CD8-positive, alpha-beta memory T cell (primary cell): ENCODE results near the gene PLXNC1. TPM values are rescaled to one million over a fixed set of nuclear protein-coding genes. Genes with fewer than 3 reads are reported as not detected.

Source experiments
- CTCF ChIA-PET: fragments of 350-600 bp; sonication (Branson Sonifier 250); formaldehyde crosslinking; loops from one replicate; lab custom pipeline; 2021; ENCODE audit warnings: antibody characterized with exemption; lab: Charles Lee
- POLR2A ChIA-PET: fragments of 350-600 bp; sonication (Branson Sonifier 250); formaldehyde crosslinking; loops from one replicate; lab custom pipeline; 2021; ENCODE audit warnings: antibody characterized with exemption; lab: Charles Lee
- DNase-seq, 5 donors: peaks; one replicate each; pipeline versions ENCODE4 v3.0.0 to v3.0.0-alpha.2; 2020 to 2022; ENCODE audit warnings: mixed read lengths in 1 of 5
- H3K27ac ChIP-seq: one replicate; pipeline ENCODE4 v1.7.0; 2013; ENCODE audit warnings: low read depth, mild to moderate bottlenecking, low read length, moderate library complexity
- H3K27me3 ChIP-seq: 2 replicates; pipeline ENCODE4 v1.7.0; 2013; ENCODE audit warnings: low read length, mild to moderate bottlenecking; ENCODE audit not compliant: insufficient read depth, poor library complexity, severe bottlenecking
- H3K36me3 ChIP-seq: 2 replicates; pipeline ENCODE4 v1.7.0; 2013; ENCODE audit warnings: mild to moderate bottlenecking, low read length, moderate library complexity; ENCODE audit not compliant: insufficient read depth
- H3K4me1 ChIP-seq: 2 replicates; pipeline ENCODE4 v1.7.0; 2013; ENCODE audit warnings: mild to moderate bottlenecking, low read length, moderate library complexity; ENCODE audit not compliant: insufficient read depth
- H3K4me3 ChIP-seq: 2 replicates; pipeline ENCODE4 v1.7.0; 2013; ENCODE audit warnings: mild to moderate bottlenecking, low read length
- H3K9me3 ChIP-seq: 2 replicates; pipeline ENCODE4 v1.7.0; 2013; ENCODE audit warnings: mild to moderate bottlenecking, low read length
- H3K27ac Mint-ChIP-seq, 8 donors: one replicate each; pipeline ENCODE4 v1.8.0; 2020 to 2021; ENCODE audit warnings: mixed read lengths in 8 of 8, mild to moderate bottlenecking in 6 of 8, inconsistent platforms in 3 of 8, moderate library complexity in 3 of 8
- H3K27me3 Mint-ChIP-seq, 2 donors: one replicate each; pipeline ENCODE4 v1.8.0; 2020 to 2021; ENCODE audit warnings: mixed read lengths in 2 of 2, mild to moderate bottlenecking in 1 of 2, moderate library complexity in 1 of 2
- H3K36me3 Mint-ChIP-seq, 3 donors: one replicate each; pipeline ENCODE4 v1.8.0; 2020 to 2021; ENCODE audit warnings: mixed read lengths in 3 of 3, inconsistent platforms in 1 of 3, mild to moderate bottlenecking in 1 of 3
- H3K4me1 Mint-ChIP-seq, 3 donors: one replicate each; pipeline ENCODE4 v1.8.0; 2020 to 2021; ENCODE audit warnings: mixed read lengths in 3 of 3, inconsistent platforms in 1 of 3, mild to moderate bottlenecking in 1 of 3
- H3K4me3 Mint-ChIP-seq, 7 donors: one replicate each; pipeline ENCODE4 v1.8.0; 2020 to 2021; ENCODE audit warnings: mixed read lengths in 7 of 7, mild to moderate bottlenecking in 6 of 7, moderate library complexity in 4 of 7, inconsistent platforms in 2 of 7
- H3K9me3 Mint-ChIP-seq, 5 donors: one replicate each; pipeline ENCODE4 v1.8.0; 2020 to 2022; ENCODE audit warnings: mixed read lengths in 5 of 5, mild to moderate bottlenecking in 3 of 5, moderate library complexity in 2 of 5, inconsistent platforms in 1 of 5
- polyA plus RNA-seq: library from polyadenylated mRNA; unstranded; fragments of 300-500 nt; fragmentation: Illumina TruSeq; gene quantifications from one replicate; pipeline ENCODE4 v1.2.3, GENCODE V29; 2021
- total RNA-seq, 2 experiments: library from RNA; stranded (reverse); gene quantifications; one replicate each; pipeline ENCODE4 v1.2.3, GENCODE V29; 2021

The PLXNC1 gene
- total and polyA plus RNA-seq, 3 experiments from 2014 or later = 5.0 to 8.1 (median 5.6) TPM

DNA sequence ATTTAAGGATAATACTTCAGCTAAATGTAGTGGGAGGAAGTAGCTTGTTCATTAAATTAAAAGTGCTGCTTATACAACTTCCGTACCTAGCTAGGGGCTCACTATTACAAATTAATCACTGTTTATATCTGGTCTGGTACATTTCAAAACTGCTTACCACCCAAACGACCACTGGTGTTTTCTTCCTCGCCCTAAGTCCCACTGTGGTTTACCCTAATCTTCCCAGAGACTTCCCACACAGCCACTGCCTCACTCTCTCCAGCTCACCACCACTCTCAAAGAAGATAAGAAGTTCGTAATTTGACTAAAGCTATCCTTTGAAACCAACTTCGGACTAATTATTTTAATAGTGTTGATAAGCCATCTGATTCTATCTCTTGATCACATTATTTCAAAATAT lies 62.6 kb downstream of the PLXNC1 start:
- H3K27ac Mint-ChIP-seq = peak overlapping the region in 3 of 8 donors; percentile 27 to 67 (median 28)
- H3K27me3 Mint-ChIP-seq = no peaks in the 10 kb centered on the region
- CTCF ChIA-PET = no interaction called here
- Histone ChIP-seq H3K36me3 (no peaks in the 10 kb centered on the region), H3K9me3 (no peaks in the 10 kb centered on the region), H3K27ac (no peak overlapping the region), H3K27me3 (no peaks in the 10 kb centered on the region), H3K4me1 (peaks cover 32% of the 10 kb centered on the region), H3K4me3 (no peak overlapping the region)
- H3K9me3 Mint-ChIP-seq = peaks cover 0 to 2% (median 0%) of the 10 kb centered on the region in 5 donors
- peaks cover 4 to 21% (median 15%) of the 10 kb centered on the region in 3 donors for H3K36me3 Mint-ChIP-seq
- peaks cover 33 to 36% (median 35%) of the 10 kb centered on the region in 3 donors for H3K4me1 Mint-ChIP-seq
- H3K4me3 Mint-ChIP-seq = peak overlapping the region in 1 of 7 donors; percentile 60
- DNase-seq = no peak
- POLR2A ChIA-PET = interaction anchor here (0.6 kb wide), 1 partner anchor 62 kb away, joined by 3 read pairs; no protein-coding TSS in a partner anchor

DNA sequence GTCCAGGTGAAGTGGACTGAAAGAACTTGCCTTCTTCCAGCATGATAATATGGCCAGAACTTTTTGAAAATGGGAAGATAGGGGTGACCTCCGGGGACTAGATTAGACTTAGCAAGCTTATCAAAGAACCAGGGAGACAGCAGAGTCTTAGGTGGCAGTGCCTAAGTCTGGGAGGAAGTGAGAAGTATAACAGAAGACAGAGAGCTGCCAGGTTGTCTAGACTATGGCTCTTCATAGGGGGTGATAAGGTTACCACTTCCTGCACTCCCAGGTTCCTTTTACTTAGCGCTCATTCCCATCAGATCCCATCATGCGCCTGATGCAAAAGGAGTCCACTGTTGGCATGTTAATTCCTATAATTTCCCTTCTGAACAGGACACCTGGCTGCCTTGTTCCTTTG lies 69.9 kb downstream of the PLXNC1 start:
- H3K27me3 ChIP-seq = no peaks in the 10 kb centered on the region
- no peak overlapping the region for H3K4me3 ChIP-seq
- Mint-ChIP-seq H3K27me3 (no peaks in the 10 kb centered on the region), H3K27ac (no peak overlapping the region), H3K4me3 (no peak overlapping the region), H3K4me1 (no peaks in the 10 kb centered on the region), H3K36me3 (peaks cover 13 to 24% (median 16%) of the 10 kb centered on the region in 3 donors), H3K9me3 (no peaks in the 10 kb centered on the region)
- no peaks in the 10 kb centered on the region for H3K36me3 ChIP-seq
- H3K27ac ChIP-seq = no peak overlapping the region
- ChIA-PET POLR2A (no interaction called here), CTCF (no interaction called here)
- no peaks in the 10 kb centered on the region for H3K4me1 ChIP-seq
- no peaks in the 10 kb centered on the region for H3K9me3 ChIP-seq
- no peak for DNase-seq

DNA sequence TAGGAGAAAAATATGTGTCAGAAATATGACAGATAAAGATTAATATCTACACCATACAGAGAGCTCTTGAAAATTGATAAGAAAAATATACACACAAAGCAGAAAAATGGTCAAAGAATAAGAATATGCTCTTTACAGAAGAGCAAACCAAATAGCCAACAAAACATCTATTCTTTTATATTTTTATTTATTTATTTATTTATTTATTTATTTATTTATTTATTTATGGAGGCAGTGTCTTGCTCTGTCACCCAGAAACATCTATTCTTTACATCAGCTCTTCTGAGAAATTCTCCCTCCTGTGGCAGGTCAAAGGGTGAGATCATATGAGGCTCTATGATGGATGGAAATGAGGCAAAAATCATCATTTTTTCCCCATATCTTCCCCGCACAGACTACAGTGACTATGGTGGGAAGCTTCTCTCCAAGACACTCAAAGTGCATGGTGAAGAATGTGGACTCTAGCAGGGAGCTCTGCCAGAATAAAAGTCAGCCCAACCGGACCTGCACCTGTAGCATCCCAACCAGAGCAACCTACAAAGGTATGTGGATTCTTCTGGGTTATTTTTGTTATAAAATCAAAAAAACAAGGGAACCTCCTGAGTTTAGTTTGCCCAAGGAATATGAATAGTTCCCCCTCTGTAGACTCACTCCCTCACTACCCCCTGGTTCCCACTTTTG lies 71.4 kb downstream of the PLXNC1 start:
- H3K36me3 ChIP-seq = no peaks in the 10 kb centered on the region
- H3K4me3 ChIP-seq = no peak overlapping the region
- H3K4me1 ChIP-seq = no peaks in the 10 kb centered on the region
- no peak overlapping the region for H3K27ac ChIP-seq
- ChIA-PET POLR2A (interaction anchor here (0.6 to 1.2 kb wide), 2 partner anchors 12 to 930 kb away, joined by 3 to 4 read pairs; no protein-coding TSS in a partner anchor), CTCF (interaction anchor here (0.9 kb wide), 1 partner anchor 71 kb away, joined by 3 read pairs; the partner anchor contains the start of gene PLXNC1)
- Mint-ChIP-seq H3K36me3 (peaks cover 13 to 35% (median 17%) of the 10 kb centered on the region in 3 donors), H3K27ac (no peak overlapping the region), H3K9me3 (no peaks in the 10 kb centered on the region), H3K4me1 (no peaks in the 10 kb centered on the region), H3K27me3 (no peaks in the 10 kb centered on the region), H3K4me3 (no peak overlapping the region)
- no peaks in the 10 kb centered on the region for H3K27me3 ChIP-seq
- H3K9me3 ChIP-seq = no peaks in the 10 kb centered on the region
- DNase-seq = no peak

DNA sequence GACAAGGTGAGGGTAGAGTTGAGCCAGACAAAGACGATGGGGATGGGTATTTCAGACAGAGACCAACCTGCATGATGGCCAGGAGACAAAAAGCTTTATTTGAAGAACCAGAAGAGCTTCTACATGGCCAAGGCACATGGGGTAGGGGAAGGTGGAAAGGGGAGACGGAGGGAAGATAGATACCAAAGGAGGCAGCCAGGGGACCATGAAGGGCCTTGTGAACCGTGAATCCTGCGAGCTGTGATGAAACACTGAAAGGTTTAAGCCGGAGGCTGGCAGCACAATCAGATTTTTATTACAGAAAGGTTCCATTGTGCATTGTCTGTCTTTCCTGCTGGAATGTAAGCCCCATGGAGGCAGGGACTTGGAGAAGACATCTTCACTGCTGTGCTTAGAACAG lies 72.4 kb downstream of the PLXNC1 start:
- H3K36me3 Mint-ChIP-seq = peaks cover 13 to 40% (median 17%) of the 10 kb centered on the region in 3 donors
- H3K4me3 ChIP-seq = no peak overlapping the region
- H3K27me3 ChIP-seq = no peaks in the 10 kb centered on the region
- H3K9me3 ChIP-seq = no peaks in the 10 kb centered on the region
- POLR2A ChIA-PET = no interaction called here
- no peaks in the 10 kb centered on the region for H3K36me3 ChIP-seq
- H3K27ac Mint-ChIP-seq = peak overlapping the region in 2 of 8 donors; percentile 15 to 48
- H3K27me3 Mint-ChIP-seq = no peaks in the 10 kb centered on the region
- CTCF ChIA-PET = no interaction called here
- H3K4me3 Mint-ChIP-seq = no peak overlapping the region
- no peaks in the 10 kb centered on the region for H3K4me1 Mint-ChIP-seq
- no peak for DNase-seq
- no peak overlapping the region for H3K27ac ChIP-seq
- no peaks in the 10 kb centered on the region for H3K4me1 ChIP-seq
- H3K9me3 Mint-ChIP-seq = no peaks in the 10 kb centered on the region

DNA sequence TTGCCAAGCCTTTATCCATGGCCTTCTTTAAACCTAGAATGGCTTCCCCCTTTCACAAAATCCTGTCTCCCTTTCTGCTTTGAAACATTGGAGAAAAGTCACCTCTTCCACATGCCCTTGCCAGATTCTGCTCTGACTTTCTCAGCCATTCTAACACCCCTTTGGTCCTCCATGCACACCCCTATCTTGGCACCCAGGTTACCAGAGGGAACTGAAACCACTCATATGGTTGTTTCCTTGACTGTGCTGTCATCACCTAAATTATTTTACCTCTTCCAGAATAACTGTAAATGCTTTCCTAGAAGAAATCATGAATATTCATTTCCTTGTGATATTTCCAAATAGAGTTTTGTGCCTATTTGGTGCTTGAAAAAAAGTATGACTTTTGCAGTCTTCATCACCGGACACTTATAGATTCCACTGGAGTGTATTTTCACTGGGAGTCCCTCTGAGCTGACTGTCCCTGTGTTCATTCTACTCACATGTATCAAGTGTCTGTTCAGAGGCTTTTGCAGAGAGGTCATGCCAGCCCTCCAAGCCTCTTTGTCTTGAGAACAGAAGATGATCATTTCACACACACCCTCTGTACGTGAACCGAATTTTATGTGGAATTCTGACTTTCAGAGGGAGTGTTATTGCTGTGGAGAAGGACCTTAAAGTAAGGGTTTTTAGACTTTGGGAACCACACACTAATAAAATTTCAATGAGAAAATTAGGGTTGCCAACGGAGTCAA lies 74.1 kb downstream of the PLXNC1 start:
- DNase-seq = no peak
- no peaks in the 10 kb centered on the region for H3K27me3 Mint-ChIP-seq
- H3K36me3 ChIP-seq = no peaks in the 10 kb centered on the region
- H3K9me3 ChIP-seq = no peaks in the 10 kb centered on the region
- no peaks in the 10 kb centered on the region for H3K4me1 Mint-ChIP-seq
- H3K27ac Mint-ChIP-seq = peak overlapping the region in 1 of 8 donors; percentile 42
- POLR2A ChIA-PET = no interaction called here
- H3K9me3 Mint-ChIP-seq = no peaks in the 10 kb centered on the region
- H3K36me3 Mint-ChIP-seq = peaks cover 16 to 56% (median 21%) of the 10 kb centered on the region in 3 donors
- CTCF ChIA-PET = no interaction called here
- H3K27ac ChIP-seq = no peak overlapping the region
- H3K4me3 Mint-ChIP-seq = no peak overlapping the region
- no peak overlapping the region for H3K4me3 ChIP-seq
- H3K4me1 ChIP-seq = no peaks in the 10 kb centered on the region
- H3K27me3 ChIP-seq = no peaks in the 10 kb centered on the region

DNA sequence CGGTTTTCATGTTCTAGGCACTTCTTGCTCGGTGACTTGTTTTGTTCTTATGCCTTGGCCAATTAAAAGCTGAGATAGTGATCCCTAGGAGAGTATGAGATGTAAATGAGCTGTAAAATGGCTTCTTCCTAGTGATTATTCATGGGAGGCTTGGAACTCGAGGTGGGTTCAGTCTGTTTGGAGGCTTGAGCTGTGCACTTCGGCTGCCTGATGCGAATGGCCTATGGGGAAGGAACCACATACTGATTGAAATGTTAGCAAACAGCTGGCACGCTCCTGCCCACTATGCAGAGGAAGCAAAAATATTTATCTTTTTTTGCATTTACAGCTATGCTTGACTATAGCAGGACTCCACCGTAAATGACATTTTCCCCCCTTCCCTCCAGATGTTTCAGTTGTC lies 75.5 kb downstream of the PLXNC1 start:
- H3K27me3 Mint-ChIP-seq = no peaks in the 10 kb centered on the region
- Histone ChIP-seq H3K36me3 (no peaks in the 10 kb centered on the region), H3K9me3 (no peaks in the 10 kb centered on the region), H3K4me3 (no peak overlapping the region), H3K4me1 (no peaks in the 10 kb centered on the region), H3K27me3 (no peaks in the 10 kb centered on the region), H3K27ac (no peak overlapping the region)
- DNase-seq = no peak
- POLR2A ChIA-PET = no interaction called here
- H3K4me1 Mint-ChIP-seq = peaks cover 0 to 4% (median 0%) of the 10 kb centered on the region in 3 donors
- peak overlapping the region in 1 of 8 donors; percentile 5 for H3K27ac Mint-ChIP-seq
- no peaks in the 10 kb centered on the region for H3K9me3 Mint-ChIP-seq
- CTCF ChIA-PET = no interaction called here
- H3K36me3 Mint-ChIP-seq = peaks cover 27 to 65% (median 28%) of the 10 kb centered on the region in 3 donors
- no peak overlapping the region for H3K4me3 Mint-ChIP-seq

DNA sequence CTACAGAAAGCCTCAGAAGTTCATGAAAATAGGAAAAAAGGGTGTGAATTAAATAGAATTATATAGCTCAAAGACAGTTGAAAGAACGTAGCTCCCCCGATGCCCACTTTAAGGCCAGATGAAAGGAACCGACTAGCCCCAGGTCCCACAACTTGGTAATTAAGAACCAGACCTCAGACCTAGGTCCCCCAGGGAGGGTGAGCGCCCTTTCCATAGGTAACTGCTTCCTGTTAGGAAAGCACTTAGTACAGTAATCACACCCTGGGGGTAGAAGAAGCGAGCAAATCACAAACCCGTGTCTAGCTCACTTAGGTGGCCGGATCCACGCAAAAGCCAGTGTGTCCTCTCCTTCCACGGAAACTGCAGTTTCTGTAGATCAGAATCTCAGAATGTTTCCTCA lies 77.1 kb downstream of the PLXNC1 start:
- no peaks in the 10 kb centered on the region for H3K27me3 Mint-ChIP-seq
- no peaks in the 10 kb centered on the region for H3K36me3 ChIP-seq
- H3K27ac Mint-ChIP-seq = peak overlapping the region in 1 of 8 donors; percentile 33
- H3K27me3 ChIP-seq = no peaks in the 10 kb centered on the region
- peaks cover 5 to 14% (median 10%) of the 10 kb centered on the region in 3 donors for H3K4me1 Mint-ChIP-seq
- H3K9me3 ChIP-seq = no peaks in the 10 kb centered on the region
- H3K4me1 ChIP-seq = peaks cover 7% of the 10 kb centered on the region
- no peak for DNase-seq
- ChIA-PET POLR2A (no interaction called here), CTCF (no interaction called here)
- peaks cover 32 to 62% (median 34%) of the 10 kb centered on the region in 3 donors for H3K36me3 Mint-ChIP-seq
- H3K27ac ChIP-seq = no peak overlapping the region
- no peak overlapping the region for H3K4me3 ChIP-seq
- no peak overlapping the region for H3K4me3 Mint-ChIP-seq
- no peaks in the 10 kb centered on the region for H3K9me3 Mint-ChIP-seq
